Pancreas (tissue), 10 donors: Measurements from ENCODE around the gene FMNL2. TPM values are rescaled to one million over a fixed set of nuclear protein-coding genes. Genes with fewer than 3 reads are reported as not detected.

Experiments used
- ATAC-seq, 4 donors: fragments of 200-7000 bp; cut with Tn5 transposase; one replicate each; pipeline versions ENCODE4 v1.8.0 to v1.9.1; 2020; ENCODE audit warnings: mild to moderate bottlenecking in 4 of 4, moderate library complexity in 4 of 4
- DNase-seq, 6 donors: peaks; one replicate each; pipeline ENCODE4 v3.0.0-alpha.2; 2020
- FAIRE-seq: peaks from 2 replicates; lab custom pipeline; 2012; peaks lifted over from hg19 to GRCh38; lab: Jason Lieb, UNC
- H3K27ac ChIP-seq, 4 donors: fragments of 200-600 bp; sonication (generic); 1 replicate in 3 of 4; 2 replicates in 1 of 4; pipeline versions ENCODE4 v1.5.0 to v1.8.0; 2020
- H3K27me3 ChIP-seq, 4 donors: fragments of 200-600 bp; one replicate each; pipeline ENCODE4 v1.8.0; 2021
- H3K36me3 ChIP-seq, 3 donors: fragments of 200-600 bp; sonication (generic) in 1 of 3; one replicate each; pipeline versions ENCODE4 v1.5.0 to v1.8.0; 2020 to 2021
- H3K4me1 ChIP-seq, 3 donors: fragments of 200-600 bp; one replicate each; pipeline ENCODE4 v1.8.0; 2021
- H3K4me3 ChIP-seq, 4 donors: fragments of 200-600 bp; sonication (generic) in 2 of 4; one replicate each; pipeline versions ENCODE4 v1.5.0 to v1.8.0; 2020 to 2021
- H3K9me3 ChIP-seq, 4 donors: fragments of 200-600 bp; one replicate each; pipeline ENCODE4 v1.8.0; 2021
- CTCF ChIP-seq, 4 donors: fragments of 200-600 bp; sonication (generic) in 3 of 4; IDR thresholded peaks; one replicate each; pipeline versions ENCODE4 v1.5.0 to v1.8.0; 2021; ENCODE audit warnings: antibody characterized with exemption in 4 of 4
- WGBS, 2 donors: extraction: QIAGEN DNeasy Blood & Tissue Kit; methylation state at CpG; one replicate each; pipeline ENCODE4 v1.1.7; 2013; 5-methylcytosine and 5-hydroxymethylcytosine counted together
- intact Hi-C, 3 donors: fragments of 100-400 bp; cut with DNase I; formaldehyde crosslinking; loops; one replicate each; pipeline versions ENCODE4 v1.11.1 to v1.14.2; 2022
- polyA plus RNA-seq, 2 donors: library from polyadenylated mRNA; stranded (reverse); fragments of 200-250 nt; gene quantifications; one replicate each; pipeline ENCODE4 v1.2.3, GENCODE V29; 2013
- total RNA-seq, 6 donors: library from RNA; stranded (reverse); fragmentation: NEBNext Ultra II Directional in 4 of 6; extraction: Animal tissue kit (Norgen Biotek cat#: 25700) in 4 of 6; gene quantifications; one replicate each; pipeline versions ENCODE4 v1.2.1 to v1.2.4, GENCODE V29; 2021 to 2023
- donor health status: healthy with polysubstance abuse.
- donor health status: DM: no; HTN: no; CAD: no; lungs with moderate emphysema.
- donor health status: DM: no; HTN: no; CAD: no.
- donor health status: control.
- donor health status: control.
- donor health status: Bipolar disorder and iron deficiency.
- donor health status: DM: yes; HTN: yes; CAD: no.
- donor health status: DM: no; HTN: no; CAD: no.
- donor health status: DM: no; HTN: no; CAD: no.
- donor health status: DM: yes; HTN: yes; CAD: no.

FMNL2 gene
- total and polyA plus RNA-seq, 8 donors: 7.5 to 22.3 (median 11.3) TPM

GRCh38 chr2:152409386-152410164 is 74.6 kb downstream of the FMNL2 start:
- intact Hi-C loops: no loop called here
- no peak for DNase-seq
- ATAC-seq: no peak
- Histone ChIP-seq H3K9me3 (no peaks in the 10 kb centered on the region), H3K36me3 (no peaks in the 10 kb centered on the region), H3K27ac (no peak overlapping the region), H3K27me3 (no peaks in the 10 kb centered on the region), H3K4me3 (no peak overlapping the region), H3K4me1 (peaks cover 14 to 54% (median 29%) of the 10 kb centered on the region in 3 donors)
- 94 to 98% methylated on average over 6 of the region's 6 CpGs for WGBS, 2 donors
- FAIRE-seq: no peak
- no peak for TF ChIP-seq CTCF (IDR thresholded peaks at IDR 0.05)

GRCh38 chr2:152410165-152410597 is 75.2 kb downstream of the FMNL2 start:
- Histone ChIP-seq H3K4me3 (no peak overlapping the region), H3K36me3 (no peaks in the 10 kb centered on the region), H3K9me3 (no peaks in the 10 kb centered on the region), H3K27ac (peak overlapping the region in 1 of 4 donors; percentile 14), H3K27me3 (no peaks in the 10 kb centered on the region), H3K4me1 (peaks cover 13 to 55% (median 27%) of the 10 kb centered on the region in 3 donors)
- WGBS, 2 donors: 86 to 91% methylated on average over 2 of the region's 2 CpGs
- intact Hi-C loops: no loop called here
- TF ChIP-seq CTCF (IDR thresholded peaks at IDR 0.05): no peak
- no peak for DNase-seq
- peak in 3 of 4 donors; percentile 17 to 43 (median 32) for ATAC-seq
- no peak for FAIRE-seq

- Histone ChIP-seq H3K4me1 (peaks cover 10 to 50% (median 23%) of the 10 kb centered on the region in 3 donors), H3K27ac (peak overlapping the region in 1 of 4 donors; percentile 14), H3K27me3 (no peaks in the 10 kb centered on the region), H3K4me3 (no peak overlapping the region), H3K36me3 (no peaks in the 10 kb centered on the region), H3K9me3 (no peaks in the 10 kb centered on the region)
- FAIRE-seq: no peak
- intact Hi-C loops: no loop called here
- ATAC-seq: no peak
- no peak for TF ChIP-seq CTCF (IDR thresholded peaks at IDR 0.05)
- no peak for DNase-seq
These were observed 76.2 kb downstream of the FMNL2 start for GRCh38 chr2:152411154-152411553.

GRCh38 chr2:152413228-152414030 is 78.5 kb downstream of the FMNL2 start:
- peak overlapping the region in 2 of 4 donors; percentile 30 to 31 for H3K27ac ChIP-seq
- H3K27me3 ChIP-seq: no peaks in the 10 kb centered on the region
- 56 to 73% methylated on average over 3 of the region's 3 CpGs for WGBS, 2 donors
- DNase-seq (peak in 2 of 6 donors; percentile 17 to 26), FAIRE-seq (no peak), ATAC-seq (peak; percentile 5 to 79 (median 45))
- H3K36me3 ChIP-seq: no peaks in the 10 kb centered on the region
- H3K9me3 ChIP-seq: no peaks in the 10 kb centered on the region
- intact Hi-C loops: no loop called here
- TF ChIP-seq CTCF (IDR thresholded peaks at IDR 0.05): no peak
- H3K4me3 ChIP-seq: no peak overlapping the region
- H3K4me1 ChIP-seq: peaks cover 9 to 35% (median 15%) of the 10 kb centered on the region in 3 donors
